Mesothelial cell of epicardium (in vitro differentiated cells): ENCODE data around the gene CCSER2. TPM values are rescaled to one million over a fixed set of nuclear protein-coding genes. Genes with fewer than 3 reads are reported as not detected.

Source experiments
- DNase-seq, 2 experiments: peaks; one replicate each; pipeline ENCODE4 v3.0.0; 2021; ENCODE audit warnings: low spot score in 2 of 2; ENCODE audit not compliant: unreplicated experiment in 2 of 2
- H3K27ac Mint-ChIP-seq: 2 replicates; pipeline ENCODE4 v1.8.0; 2021; ENCODE audit warnings: mixed read lengths
- H3K27me3 Mint-ChIP-seq: 2 replicates; pipeline ENCODE4 v1.8.0; 2021; ENCODE audit warnings: low read depth, mixed read lengths
- H3K36me3 Mint-ChIP-seq: 2 replicates; pipeline ENCODE4 v1.8.0; 2021; ENCODE audit warnings: mixed read lengths
- H3K4me1 Mint-ChIP-seq: 2 replicates; pipeline ENCODE4 v1.8.0; 2021; ENCODE audit warnings: mixed read lengths
- H3K4me3 Mint-ChIP-seq: 2 replicates; pipeline ENCODE4 v1.8.0; 2021; ENCODE audit warnings: mild to moderate bottlenecking, moderate library complexity, mixed read lengths
- H3K9me3 Mint-ChIP-seq: 2 replicates; pipeline ENCODE4 v1.8.0; 2021; ENCODE audit warnings: mixed read lengths
- total RNA-seq: library from RNA; stranded (reverse); gene quantifications from 3 replicates; pipeline ENCODE4 v1.2.1, GENCODE V29; 2021
- TF ChIP-seq, protein P1 (sequence below): fragments of 200-600 bp; sonication (generic); IDR thresholded peaks from one replicate; pipeline ENCODE4 v1.5.0; 2021; ENCODE audit warnings: antibody characterized with exemption; ENCODE audit not compliant: unreplicated experiment

The CCSER2 gene
- total RNA-seq, 1 donor from 2014 or later: 37.1 TPM

DNA sequence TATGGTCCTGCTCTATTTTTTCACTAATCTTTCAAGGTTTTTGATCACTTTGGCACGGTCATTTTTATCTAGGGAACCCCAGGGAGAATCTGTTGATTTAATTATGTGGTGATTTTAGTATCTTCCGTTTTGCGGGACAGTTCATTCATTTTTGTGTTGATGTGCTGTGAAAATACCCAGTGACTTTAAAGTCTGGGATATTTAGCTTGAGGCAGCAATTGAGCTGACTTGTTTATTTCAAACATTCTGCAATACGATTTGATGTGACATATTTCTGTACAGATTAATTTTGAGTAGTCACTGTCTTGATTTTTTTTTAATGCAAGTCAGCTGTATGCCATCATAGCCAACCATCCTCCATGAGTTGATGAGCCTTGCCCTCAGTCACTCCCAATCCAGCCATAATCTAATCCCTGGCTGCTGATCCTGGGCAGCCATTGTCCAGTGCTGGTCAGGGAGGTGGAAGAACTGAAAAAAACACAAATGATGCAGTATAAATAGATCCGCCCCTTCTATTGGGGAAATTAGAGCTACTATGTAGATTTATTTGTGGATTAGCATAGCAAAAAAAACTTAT, 183.4 kb downstream of the CCSER2 start:
- Mint-ChIP-seq H3K4me3 (no peak overlapping the region), H3K4me1 (peaks cover 12% of the 10 kb centered on the region), H3K27ac (no peak overlapping the region), H3K9me3 (no peaks in the 10 kb centered on the region), H3K27me3 (no peaks in the 10 kb centered on the region), H3K36me3 (peaks cover 16% of the 10 kb centered on the region)
- TF ChIP-seq, protein P1, sequence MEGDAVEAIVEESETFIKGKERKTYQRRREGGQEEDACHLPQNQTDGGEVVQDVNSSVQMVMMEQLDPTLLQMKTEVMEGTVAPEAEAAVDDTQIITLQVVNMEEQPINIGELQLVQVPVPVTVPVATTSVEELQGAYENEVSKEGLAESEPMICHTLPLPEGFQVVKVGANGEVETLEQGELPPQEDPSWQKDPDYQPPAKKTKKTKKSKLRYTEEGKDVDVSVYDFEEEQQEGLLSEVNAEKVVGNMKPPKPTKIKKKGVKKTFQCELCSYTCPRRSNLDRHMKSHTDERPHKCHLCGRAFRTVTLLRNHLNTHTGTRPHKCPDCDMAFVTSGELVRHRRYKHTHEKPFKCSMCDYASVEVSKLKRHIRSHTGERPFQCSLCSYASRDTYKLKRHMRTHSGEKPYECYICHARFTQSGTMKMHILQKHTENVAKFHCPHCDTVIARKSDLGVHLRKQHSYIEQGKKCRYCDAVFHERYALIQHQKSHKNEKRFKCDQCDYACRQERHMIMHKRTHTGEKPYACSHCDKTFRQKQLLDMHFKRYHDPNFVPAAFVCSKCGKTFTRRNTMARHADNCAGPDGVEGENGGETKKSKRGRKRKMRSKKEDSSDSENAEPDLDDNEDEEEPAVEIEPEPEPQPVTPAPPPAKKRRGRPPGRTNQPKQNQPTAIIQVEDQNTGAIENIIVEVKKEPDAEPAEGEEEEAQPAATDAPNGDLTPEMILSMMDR: no peak
- DNase-seq: no peak

DNA sequence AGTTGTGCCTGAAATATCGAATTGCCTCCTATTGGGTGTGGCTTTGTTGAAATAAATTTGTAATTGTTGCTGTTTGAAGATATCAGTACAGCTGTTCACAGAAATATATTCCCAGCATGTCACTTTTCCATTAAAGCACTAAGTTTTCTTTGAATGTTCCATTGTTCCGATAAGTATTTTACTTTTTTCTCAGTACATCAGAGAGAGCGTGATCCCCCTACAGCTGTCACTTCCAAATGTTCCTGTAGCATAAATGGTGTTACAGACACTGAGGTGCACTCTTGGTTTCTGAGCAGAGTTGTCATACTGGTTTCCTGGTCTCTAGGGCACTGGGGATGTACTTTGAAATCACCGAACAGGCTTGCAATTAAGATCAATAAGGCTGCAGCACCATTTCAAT, 189.2 kb downstream of the CCSER2 start:
- H3K4me1 Mint-ChIP-seq: peaks cover 31% of the 10 kb centered on the region

DNA sequence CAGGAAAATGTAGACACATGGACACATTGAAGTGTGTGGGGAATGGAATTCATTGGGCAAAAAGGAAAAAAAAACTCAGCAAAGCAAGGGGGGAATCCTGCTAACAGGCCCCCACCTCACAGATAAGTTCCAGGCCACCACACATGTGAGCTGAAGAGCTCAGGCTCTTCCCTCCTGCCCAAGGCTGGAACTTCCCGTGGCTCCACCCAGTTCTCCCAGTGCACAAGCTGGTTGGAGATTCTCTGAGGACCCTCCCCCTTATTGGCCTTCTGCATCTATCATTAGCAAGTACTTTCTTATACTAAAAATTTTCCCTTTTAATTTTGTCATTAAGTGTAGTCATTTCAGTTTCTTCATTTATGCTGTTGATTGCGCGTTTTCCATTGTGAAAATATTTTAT, 190.8 kb downstream of the CCSER2 start:
- no peak overlapping the region for H3K4me3 Mint-ChIP-seq

More for the DNA sequence above, 189.2 kb downstream of the CCSER2 start:
- no peaks in the 10 kb centered on the region for H3K27me3 Mint-ChIP-seq
- TF ChIP-seq, protein P1: no peak
- H3K4me3 Mint-ChIP-seq: no peak overlapping the region
- H3K9me3 Mint-ChIP-seq: no peaks in the 10 kb centered on the region
- H3K36me3 Mint-ChIP-seq: peaks cover 16% of the 10 kb centered on the region
- H3K27ac Mint-ChIP-seq: no peak overlapping the region
- no peak for DNase-seq

DNA sequence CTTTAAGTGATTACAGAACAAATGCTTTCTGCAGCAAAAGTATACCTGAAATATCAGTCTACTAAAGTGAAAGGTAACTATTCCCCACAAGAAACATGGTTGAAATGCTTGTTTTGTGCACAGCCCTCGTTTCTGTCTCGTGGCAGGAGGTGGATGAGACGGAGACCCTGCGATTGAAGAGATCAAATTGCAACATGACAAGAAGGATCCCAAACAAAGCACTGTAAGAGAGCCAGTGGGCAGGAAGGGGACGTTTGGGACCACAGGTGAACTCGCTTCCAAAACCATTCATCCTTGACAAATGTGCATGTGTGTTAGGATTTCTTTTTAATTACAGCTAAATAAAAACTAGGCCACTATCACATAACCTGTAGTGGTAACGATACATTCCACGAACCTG, 192.6 kb downstream of the CCSER2 start:
- H3K4me3 Mint-ChIP-seq: no peak overlapping the region
- TF ChIP-seq, protein P1: no peak
- H3K27ac Mint-ChIP-seq: peak overlapping the region; percentile 16
- H3K4me1 Mint-ChIP-seq: peaks cover 48% of the 10 kb centered on the region
- DNase-seq: no peak
- peaks cover 12% of the 10 kb centered on the region for H3K36me3 Mint-ChIP-seq
- H3K9me3 Mint-ChIP-seq: peaks cover 13% of the 10 kb centered on the region
- no peaks in the 10 kb centered on the region for H3K27me3 Mint-ChIP-seq

More for the DNA sequence above, 190.8 kb downstream of the CCSER2 start:
- Mint-ChIP-seq H3K27me3 (no peaks in the 10 kb centered on the region), H3K4me1 (peaks cover 43% of the 10 kb centered on the region), H3K9me3 (no peaks in the 10 kb centered on the region), H3K27ac (no peak overlapping the region), H3K36me3 (peaks cover 7% of the 10 kb centered on the region)
- TF ChIP-seq, protein P1: no peak
- no peak for DNase-seq

DNA sequence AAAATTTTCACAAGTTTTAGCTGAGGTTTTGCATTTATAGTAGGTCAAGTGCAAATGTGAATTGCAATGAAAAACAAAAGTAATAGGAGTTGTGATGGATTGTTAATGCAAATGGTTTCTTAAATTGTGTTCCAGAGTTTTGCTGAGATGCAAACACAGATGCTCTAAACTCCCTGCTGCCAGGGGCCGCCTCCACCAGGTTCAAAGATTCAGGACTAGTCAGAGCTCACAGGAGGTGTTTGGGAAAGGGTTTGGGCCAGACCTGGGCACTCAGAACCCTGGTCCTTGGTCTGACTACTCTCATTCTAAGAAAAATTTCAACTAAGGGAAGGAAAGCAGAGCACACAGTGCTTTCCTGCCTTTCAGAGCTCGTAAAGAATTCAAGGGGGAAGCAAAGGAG, 193.1 kb downstream of the CCSER2 start:
- Mint-ChIP-seq H3K4me3 (no peak overlapping the region), H3K27ac (peak overlapping the region; percentile 82), H3K4me1 (peaks cover 48% of the 10 kb centered on the region), H3K27me3 (no peaks in the 10 kb centered on the region), H3K9me3 (peaks cover 17% of the 10 kb centered on the region), H3K36me3 (peaks cover 13% of the 10 kb centered on the region)
- no peak for DNase-seq
- TF ChIP-seq, protein P1: no peak
